ENCODE measurements around the gene HLF.

Gene HLF

DNA sequence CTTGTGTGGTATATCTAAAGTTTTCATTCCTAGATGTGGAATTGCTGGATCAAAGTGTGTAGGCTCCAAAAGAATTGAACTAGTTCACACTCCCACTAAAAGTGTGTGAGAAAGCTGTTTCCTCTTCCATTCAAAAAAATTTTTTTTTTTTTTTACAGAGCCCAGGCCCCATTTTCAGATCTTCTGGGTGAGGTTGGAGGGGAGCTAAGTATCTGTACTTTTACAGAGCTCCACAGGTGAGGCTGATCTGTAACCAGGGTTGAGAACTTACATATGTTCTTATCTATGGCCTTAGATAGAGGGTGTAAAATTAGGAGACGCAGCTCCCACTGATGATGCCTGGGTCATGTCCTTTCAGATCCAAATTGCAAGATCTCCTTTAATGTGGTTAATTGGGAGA is 31.9 kb downstream of the HLF start:
- Histone ChIP-seq H3K36me3 (ENCODE audit: insufficient read depth, low read depth, low read length) (no peaks in the 10 kb centered on the region), H3K4me3 (ENCODE audit: low read length) (no peak overlapping the region), H3K4me1 (ENCODE audit: insufficient read depth, low read length) (no peaks in the 10 kb centered on the region), H3K27ac (ENCODE audit: low read length) (no peak overlapping the region), H3K27me3 (ENCODE audit: insufficient read depth, low read length) (no peaks in the 10 kb centered on the region), H3K9me3 (ENCODE audit: insufficient read depth, low read depth, low read length) (no peaks in the 10 kb centered on the region), H3K9ac (ENCODE audit: low read depth, low read length) (no peak overlapping the region)

DNA sequence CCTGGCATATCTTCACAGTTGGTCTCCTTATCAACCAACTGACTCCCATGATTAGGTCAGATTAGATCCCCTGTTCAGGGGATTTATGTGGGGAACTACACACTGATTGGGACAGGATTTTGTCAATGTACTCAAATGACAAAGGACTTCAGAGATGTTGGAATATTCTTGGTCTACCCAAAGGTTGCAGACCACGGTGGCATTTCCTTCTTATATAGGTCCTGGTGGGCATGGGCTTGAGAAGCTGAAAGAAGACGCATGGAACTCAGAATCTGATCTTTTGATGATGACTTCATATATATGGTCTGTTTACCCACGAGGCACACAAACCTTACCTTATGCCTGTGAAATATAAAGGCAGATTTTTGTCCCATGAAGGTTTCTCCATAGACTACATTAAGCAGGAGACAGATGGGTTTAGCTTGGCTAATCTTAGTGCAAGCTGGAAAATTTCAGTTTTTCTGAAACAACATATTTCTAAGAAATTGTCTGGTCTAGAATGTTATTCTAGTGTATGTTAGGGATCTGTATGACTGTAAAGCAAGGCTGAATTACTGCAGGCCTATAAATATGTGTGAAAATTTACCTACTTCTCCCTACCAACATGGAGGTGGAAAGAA is 33.5 kb downstream of the HLF start:
- Histone ChIP-seq H3K9ac (ENCODE audit: low read depth, low read length) (no peak overlapping the region), H3K27ac (ENCODE audit: low read length) (no peak overlapping the region), H3K36me3 (ENCODE audit: insufficient read depth, low read depth, low read length) (no peaks in the 10 kb centered on the region), H3K9me3 (ENCODE audit: insufficient read depth, low read depth, low read length) (no peaks in the 10 kb centered on the region), H3K27me3 (ENCODE audit: insufficient read depth, low read length) (no peaks in the 10 kb centered on the region), H3K4me3 (ENCODE audit: low read length) (no peak overlapping the region), H3K4me1 (ENCODE audit: insufficient read depth, low read length) (no peaks in the 10 kb centered on the region)

DNA sequence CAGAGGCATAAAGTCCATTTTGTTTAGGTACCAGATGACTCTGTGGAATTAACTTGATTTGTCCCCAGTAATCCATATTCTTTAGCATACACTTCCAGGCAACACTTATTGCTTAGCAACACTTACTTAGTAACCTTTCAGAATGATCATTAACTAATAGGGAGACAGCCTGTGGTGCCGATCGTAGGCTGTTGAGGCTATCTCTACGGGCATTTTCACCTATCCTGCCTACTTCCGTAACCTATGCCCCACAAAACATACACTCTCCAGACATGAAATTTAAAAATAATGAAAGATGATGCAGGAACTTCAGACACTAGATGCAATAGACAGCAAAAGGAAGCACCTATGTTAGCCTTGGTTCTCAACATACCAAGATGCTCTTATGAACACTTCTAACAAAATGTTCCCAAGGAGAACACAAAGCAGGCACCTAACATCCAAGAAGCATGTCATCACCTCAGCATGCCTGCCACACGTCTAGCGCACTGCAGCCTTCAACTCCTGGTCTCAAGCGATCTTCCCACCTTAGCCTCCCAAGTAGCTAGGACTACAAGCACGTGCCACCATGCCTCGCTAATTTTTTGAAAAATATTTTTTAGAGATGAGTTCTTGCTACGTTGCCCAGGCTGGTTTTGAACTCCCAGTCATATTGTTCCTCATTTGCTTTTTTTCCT is 34.5 kb downstream of the HLF start:
- Histone ChIP-seq H3K9ac (ENCODE audit: low read depth, low read length) (no peak overlapping the region), H3K4me1 (ENCODE audit: insufficient read depth, low read length) (no peaks in the 10 kb centered on the region), H3K4me3 (ENCODE audit: low read length) (no peak overlapping the region), H3K9me3 (ENCODE audit: insufficient read depth, low read depth, low read length) (no peaks in the 10 kb centered on the region), H3K27ac (ENCODE audit: low read length) (no peak overlapping the region), H3K27me3 (ENCODE audit: insufficient read depth, low read length) (no peaks in the 10 kb centered on the region), H3K36me3 (ENCODE audit: insufficient read depth, low read depth, low read length) (no peaks in the 10 kb centered on the region)

DNA sequence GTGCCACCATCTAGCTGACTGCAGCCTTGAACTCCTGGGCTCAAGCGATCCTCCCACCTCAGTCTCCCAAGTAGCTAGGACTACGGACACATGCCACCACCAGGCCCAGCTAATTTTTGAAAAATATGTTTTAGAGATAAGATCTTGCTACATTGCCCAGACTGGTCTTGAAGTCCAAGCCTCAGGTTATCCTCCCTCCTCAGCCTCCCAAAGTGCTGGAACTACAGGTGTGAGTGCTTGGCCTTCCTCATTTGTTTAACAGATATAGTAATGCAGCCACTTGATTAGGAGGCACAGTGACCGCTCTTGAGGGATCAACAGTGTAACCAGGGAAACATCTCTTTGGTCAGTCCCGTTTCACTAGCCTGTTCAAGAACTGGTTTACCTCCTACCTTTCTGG is 35.1 kb downstream of the HLF start:
- no peak overlapping the region for H3K9ac ChIP-seq (ENCODE audit: low read depth, low read length)
- H3K27ac ChIP-seq (ENCODE audit: low read length): no peak overlapping the region
- H3K36me3 ChIP-seq (ENCODE audit: insufficient read depth, low read depth, low read length): no peaks in the 10 kb centered on the region
- H3K4me1 ChIP-seq (ENCODE audit: insufficient read depth, low read length): no peaks in the 10 kb centered on the region
- H3K4me3 ChIP-seq (ENCODE audit: low read length): no peak overlapping the region
- no peaks in the 10 kb centered on the region for H3K27me3 ChIP-seq (ENCODE audit: insufficient read depth, low read length)
- no peaks in the 10 kb centered on the region for H3K9me3 ChIP-seq (ENCODE audit: insufficient read depth, low read depth, low read length)

DNA sequence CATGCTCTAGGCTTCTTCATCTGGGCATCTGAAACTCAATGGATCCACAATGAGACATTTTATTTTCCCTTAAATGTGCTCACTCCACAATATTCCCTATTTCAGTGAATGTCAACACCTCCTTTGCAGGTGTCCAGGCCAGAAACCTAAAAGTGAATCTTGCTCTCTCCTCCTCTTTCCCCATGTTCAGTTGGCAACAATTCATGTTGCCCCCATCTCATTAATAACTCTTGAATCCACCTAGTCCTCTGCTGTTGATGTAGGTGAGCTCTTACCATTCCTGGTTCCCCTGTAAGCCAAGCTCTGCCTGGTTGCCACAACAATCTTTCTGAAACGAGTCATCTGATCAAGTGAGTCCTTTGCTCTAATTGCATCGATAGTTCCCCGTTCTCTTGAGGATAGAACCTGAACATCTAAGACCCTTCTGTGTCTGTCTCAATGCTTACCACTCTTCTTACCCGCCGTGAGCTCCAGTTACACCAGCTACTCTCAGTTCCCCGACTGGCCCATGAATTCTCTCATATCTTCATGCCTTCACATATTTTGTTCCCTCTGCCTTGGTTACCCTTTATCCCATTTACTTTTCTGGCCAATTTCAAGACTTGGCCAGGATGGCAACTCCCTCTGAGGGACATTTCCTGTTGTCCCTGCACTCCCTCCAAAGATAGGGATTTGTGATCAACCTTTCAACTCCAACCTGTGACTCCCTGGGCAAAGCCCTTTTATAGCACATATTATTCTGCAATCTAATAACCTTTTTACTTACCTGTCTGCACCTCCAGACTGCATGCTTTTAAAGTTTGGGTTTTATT is 35.9 kb downstream of the HLF start:
- Histone ChIP-seq H3K36me3 (ENCODE audit: insufficient read depth, low read depth, low read length) (no peaks in the 10 kb centered on the region), H3K9me3 (ENCODE audit: insufficient read depth, low read depth, low read length) (no peaks in the 10 kb centered on the region), H3K4me1 (ENCODE audit: insufficient read depth, low read length) (no peaks in the 10 kb centered on the region), H3K27ac (ENCODE audit: low read length) (no peak overlapping the region), H3K4me3 (ENCODE audit: low read length) (no peak overlapping the region), H3K9ac (ENCODE audit: low read depth, low read length) (no peak overlapping the region), H3K27me3 (ENCODE audit: insufficient read depth, low read length) (no peaks in the 10 kb centered on the region)

DNA sequence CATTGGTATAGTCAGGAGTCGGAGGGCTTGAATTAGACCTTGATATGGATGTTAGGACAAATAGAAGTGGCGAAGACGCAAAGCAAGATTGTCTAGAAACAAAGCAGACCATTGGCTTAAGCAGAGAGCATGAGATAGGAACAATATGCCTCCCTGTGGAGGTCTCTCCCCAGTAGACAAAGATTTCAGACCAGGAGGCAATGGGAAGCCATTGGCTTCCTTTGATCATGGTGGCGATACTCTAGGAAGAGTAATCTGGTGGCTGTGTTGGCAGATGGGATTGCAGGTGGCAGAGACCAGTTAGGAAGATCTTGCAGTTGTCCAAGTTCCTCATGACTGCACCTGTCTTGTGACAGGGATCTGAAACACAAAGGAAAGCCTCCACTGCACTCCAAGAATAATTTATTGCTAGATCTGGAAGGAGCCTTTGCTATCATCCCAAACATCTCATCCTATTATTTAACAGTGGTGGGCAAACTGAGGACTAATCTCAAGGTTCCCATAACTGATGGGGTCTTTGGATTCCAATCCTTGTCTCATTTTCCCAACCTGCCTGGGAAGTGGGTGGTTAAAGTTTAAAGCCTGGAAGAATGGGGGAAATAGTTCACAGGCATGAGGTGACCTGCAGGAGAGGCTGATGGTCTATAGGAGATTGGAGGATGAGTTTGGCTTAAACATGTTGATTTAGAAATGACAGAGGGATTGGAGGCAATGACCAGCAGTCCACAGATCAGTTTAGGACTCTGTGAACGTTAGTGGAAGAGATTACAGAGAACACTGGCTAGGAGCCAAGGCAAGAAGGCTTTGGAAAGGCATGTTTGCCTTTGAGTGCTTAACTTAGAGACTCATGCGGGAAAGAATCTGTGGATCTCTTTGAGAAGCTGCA is 37.0 kb downstream of the HLF start:
- Histone ChIP-seq H3K9me3 (ENCODE audit: insufficient read depth, low read depth, low read length) (no peaks in the 10 kb centered on the region), H3K4me3 (ENCODE audit: low read length) (no peak overlapping the region), H3K4me1 (ENCODE audit: insufficient read depth, low read length) (no peaks in the 10 kb centered on the region; the same call in 1 of the 2 replicates), H3K9ac (ENCODE audit: low read depth, low read length) (no peak overlapping the region), H3K27ac (ENCODE audit: low read length) (no peak overlapping the region), H3K36me3 (ENCODE audit: insufficient read depth, low read depth, low read length) (no peaks in the 10 kb centered on the region), H3K27me3 (ENCODE audit: insufficient read depth, low read length) (no peaks in the 10 kb centered on the region)

DNA sequence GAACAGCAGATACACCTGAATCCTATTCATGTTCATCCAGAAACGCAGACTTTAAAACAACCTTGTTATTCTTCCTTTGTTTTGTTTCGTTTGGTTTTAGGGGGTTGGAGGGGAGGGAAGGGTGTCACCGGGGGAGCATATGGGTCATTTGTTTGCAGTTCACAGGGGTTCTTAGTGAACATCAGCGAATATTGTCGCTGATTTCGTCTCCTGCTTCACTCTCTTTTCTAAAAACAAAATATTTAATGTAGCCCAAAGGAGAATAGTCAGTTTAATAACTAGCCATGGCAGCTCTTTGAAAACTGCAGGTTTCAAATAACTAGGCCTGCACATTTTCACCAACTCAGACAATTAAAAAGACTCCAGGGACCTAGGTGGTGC is 37.6 kb downstream of the HLF start:
- H3K9me3 ChIP-seq (ENCODE audit: insufficient read depth, low read depth, low read length): no peaks in the 10 kb centered on the region
- H3K4me1 ChIP-seq (ENCODE audit: insufficient read depth, low read length): no peaks in the 10 kb centered on the region; the same call in 1 of the 2 replicates
- no peak overlapping the region for H3K27ac ChIP-seq (ENCODE audit: low read length)
- H3K9ac ChIP-seq (ENCODE audit: low read depth, low read length): no peak overlapping the region
- H3K36me3 ChIP-seq (ENCODE audit: insufficient read depth, low read depth, low read length): no peaks in the 10 kb centered on the region
- H3K27me3 ChIP-seq (ENCODE audit: insufficient read depth, low read length): no peaks in the 10 kb centered on the region
- H3K4me3 ChIP-seq (ENCODE audit: low read length): no peak overlapping the region

DNA sequence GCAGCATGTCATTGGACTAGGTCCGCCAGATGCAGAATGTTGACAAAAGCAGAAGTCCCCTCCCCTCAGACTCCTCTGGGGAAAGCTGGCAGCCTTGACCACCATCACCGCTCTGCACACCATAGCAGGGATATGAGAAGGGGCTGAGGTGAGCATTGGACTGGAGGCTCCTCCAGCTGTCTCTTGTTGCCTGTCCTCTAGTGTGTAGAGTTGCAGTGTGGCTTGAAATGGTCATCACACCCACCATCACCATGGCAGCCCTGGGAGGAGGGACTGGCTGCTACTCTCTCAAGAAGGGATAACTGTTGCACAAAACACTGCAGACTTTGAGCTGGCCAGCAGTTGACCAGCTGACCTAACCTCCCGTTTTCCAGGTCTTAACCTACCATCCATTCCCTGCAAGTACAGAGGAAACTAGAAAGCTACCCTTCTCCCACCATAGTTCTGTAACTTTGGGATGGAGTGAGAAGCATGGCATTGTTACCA is 38.3 kb downstream of the HLF start:
- H3K4me1 ChIP-seq (ENCODE audit: insufficient read depth, low read length): no peaks in the 10 kb centered on the region; the same call in 1 of the 2 replicates
- no peaks in the 10 kb centered on the region for H3K36me3 ChIP-seq (ENCODE audit: insufficient read depth, low read depth, low read length)
- H3K4me3 ChIP-seq (ENCODE audit: low read length): no peak overlapping the region
- H3K27me3 ChIP-seq (ENCODE audit: insufficient read depth, low read length): no peaks in the 10 kb centered on the region
- H3K9ac ChIP-seq (ENCODE audit: low read depth, low read length): no peak overlapping the region
- H3K27ac ChIP-seq (ENCODE audit: low read length): no peak overlapping the region
- no peaks in the 10 kb centered on the region for H3K9me3 ChIP-seq (ENCODE audit: insufficient read depth, low read depth, low read length)

DNA sequence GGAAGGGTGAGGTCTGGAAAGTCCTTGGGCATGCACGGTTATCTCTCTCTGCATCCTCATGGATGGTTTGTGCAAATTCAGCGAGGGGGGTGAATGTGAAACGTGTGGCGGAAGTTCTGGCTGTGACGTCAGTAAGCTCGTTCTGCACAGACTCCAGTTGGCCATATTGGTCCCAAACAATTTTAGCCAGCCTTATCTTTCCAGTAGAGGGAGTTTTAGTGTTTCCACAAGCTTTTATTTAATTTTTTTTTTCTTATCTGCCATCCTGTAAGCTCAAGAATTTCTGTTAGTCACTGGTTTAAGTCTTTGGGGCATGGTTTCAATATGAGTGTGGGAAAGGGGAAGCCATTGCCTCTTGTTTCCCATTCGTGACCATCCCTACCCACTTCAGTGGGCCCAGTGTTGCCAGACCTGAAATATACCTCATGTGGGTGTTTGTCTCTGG is 39.0 kb downstream of the HLF start:
- no peaks in the 10 kb centered on the region; the same call in 1 of the 2 replicates for H3K4me1 ChIP-seq (ENCODE audit: insufficient read depth, low read length)
- H3K27ac ChIP-seq (ENCODE audit: low read length): no peak overlapping the region
- H3K4me3 ChIP-seq (ENCODE audit: low read length): no peak overlapping the region
- no peaks in the 10 kb centered on the region for H3K36me3 ChIP-seq (ENCODE audit: insufficient read depth, low read depth, low read length)
- no peaks in the 10 kb centered on the region for H3K27me3 ChIP-seq (ENCODE audit: insufficient read depth, low read length)
- no peak overlapping the region for H3K9ac ChIP-seq (ENCODE audit: low read depth, low read length)
- no peaks in the 10 kb centered on the region for H3K9me3 ChIP-seq (ENCODE audit: insufficient read depth, low read depth, low read length)

DNA sequence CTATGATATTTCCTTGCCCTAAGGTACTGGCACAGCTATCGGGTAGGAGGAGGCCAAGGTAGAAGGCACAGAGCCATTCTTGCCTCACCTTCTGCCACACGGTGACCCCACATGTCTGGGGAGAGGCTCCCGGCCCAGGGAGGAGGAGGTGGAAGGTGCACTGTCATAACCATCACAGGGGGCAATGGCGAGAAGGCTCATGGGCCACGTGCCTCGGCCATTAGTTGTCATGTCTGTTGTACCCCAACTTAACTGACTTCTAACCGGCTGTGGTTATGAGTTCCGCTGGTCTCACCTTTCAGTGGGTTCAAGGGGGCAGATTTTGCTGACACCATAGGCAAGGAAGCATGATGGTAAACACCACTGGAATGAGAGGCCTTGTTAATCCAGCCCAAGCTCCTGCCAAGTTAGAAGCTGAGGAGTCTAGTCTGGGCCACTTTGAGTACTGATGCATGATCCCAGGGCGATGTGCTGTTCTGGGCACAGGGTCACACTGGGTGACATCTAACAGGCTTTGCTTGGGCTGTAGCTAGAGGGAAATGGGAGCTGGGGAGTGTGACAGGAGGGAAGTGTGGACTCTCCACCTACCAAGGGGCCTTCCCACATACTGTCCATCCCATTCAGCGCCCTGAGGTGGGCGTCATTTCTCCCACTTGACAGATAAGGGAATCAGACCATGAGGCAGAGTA is 39.6 kb downstream of the HLF start:
- Histone ChIP-seq H3K4me1 (ENCODE audit: insufficient read depth, low read length) (no peaks in the 10 kb centered on the region; the same call in 1 of the 2 replicates), H3K27me3 (ENCODE audit: insufficient read depth, low read length) (no peaks in the 10 kb centered on the region), H3K27ac (ENCODE audit: low read length) (no peak overlapping the region), H3K36me3 (ENCODE audit: insufficient read depth, low read depth, low read length) (no peaks in the 10 kb centered on the region), H3K4me3 (ENCODE audit: low read length) (no peak overlapping the region), H3K9ac (ENCODE audit: low read depth, low read length) (no peak overlapping the region), H3K9me3 (ENCODE audit: insufficient read depth, low read depth, low read length) (no peaks in the 10 kb centered on the region)

All from iPS-20b (cell line).